Measurements from ENCODE around the gene CCNF. TPM values are rescaled to one million over a fixed set of nuclear protein-coding genes. Genes with fewer than 3 reads are reported as not detected.
"Not testable (repeated sequence)": the region's sequence is repeated elsewhere in the genome, so short reads cannot be mapped to it uniquely, and the experiment has no call there.

The CCNF gene, protein sequence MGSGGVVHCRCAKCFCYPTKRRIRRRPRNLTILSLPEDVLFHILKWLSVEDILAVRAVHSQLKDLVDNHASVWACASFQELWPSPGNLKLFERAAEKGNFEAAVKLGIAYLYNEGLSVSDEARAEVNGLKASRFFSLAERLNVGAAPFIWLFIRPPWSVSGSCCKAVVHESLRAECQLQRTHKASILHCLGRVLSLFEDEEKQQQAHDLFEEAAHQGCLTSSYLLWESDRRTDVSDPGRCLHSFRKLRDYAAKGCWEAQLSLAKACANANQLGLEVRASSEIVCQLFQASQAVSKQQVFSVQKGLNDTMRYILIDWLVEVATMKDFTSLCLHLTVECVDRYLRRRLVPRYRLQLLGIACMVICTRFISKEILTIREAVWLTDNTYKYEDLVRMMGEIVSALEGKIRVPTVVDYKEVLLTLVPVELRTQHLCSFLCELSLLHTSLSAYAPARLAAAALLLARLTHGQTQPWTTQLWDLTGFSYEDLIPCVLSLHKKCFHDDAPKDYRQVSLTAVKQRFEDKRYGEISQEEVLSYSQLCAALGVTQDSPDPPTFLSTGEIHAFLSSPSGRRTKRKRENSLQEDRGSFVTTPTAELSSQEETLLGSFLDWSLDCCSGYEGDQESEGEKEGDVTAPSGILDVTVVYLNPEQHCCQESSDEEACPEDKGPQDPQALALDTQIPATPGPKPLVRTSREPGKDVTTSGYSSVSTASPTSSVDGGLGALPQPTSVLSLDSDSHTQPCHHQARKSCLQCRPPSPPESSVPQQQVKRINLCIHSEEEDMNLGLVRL
- total RNA-seq (10 to 100 TPM in 1 of 5 experiments, 1 to 10 TPM in 4; 2.6 to 50.1 (median 3.4) TPM), polyA plus RNA-seq (1 to 10 TPM in 1 of 2 donors, under 1 TPM in 1; 0.41 to 5.9 TPM), total RNA-seq (6.6 reads per million, percentile 28 among the genes with 10 or more reads in this experiment)

DNA sequence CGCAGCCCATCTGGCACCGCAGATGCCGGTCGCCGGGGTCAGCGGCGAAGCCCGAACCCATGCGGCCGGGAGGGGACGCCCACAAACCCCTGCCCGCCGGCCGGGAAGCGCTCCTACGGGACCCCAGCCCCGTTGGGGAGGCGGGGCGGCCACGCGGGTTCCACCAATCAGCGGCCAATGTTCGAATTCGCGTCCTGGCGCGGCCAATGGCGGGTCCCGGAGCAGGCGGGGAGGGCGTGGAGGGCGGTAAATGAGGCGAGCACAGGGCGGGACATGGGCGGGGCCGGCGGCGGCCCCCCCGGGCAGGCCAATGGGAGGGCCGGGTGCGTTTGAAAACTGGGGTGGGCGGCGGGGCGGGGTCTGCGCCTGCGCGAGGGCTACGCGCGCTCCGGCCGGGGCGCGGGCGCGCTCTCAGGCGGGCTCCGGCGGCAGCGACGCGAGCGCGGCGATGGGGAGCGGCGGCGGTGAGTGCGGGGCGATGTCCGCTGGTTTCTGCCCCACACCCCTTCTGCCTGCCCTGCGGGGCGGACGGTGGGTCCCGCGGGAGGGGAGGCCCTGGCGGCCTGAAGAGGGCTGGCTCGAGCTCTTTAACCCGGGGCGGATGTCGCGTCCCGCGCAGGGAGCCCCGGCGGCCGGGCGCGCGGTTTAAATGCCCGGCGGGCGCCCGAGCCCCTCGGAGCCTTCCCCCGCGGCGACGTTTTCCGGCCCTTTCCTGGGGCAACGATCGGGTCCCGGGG is at the start of gene CCNF:
CCNF (plus strand) TSS at position 414 of the 737 bp plus-strand sequence; CDS start at position 449, 35 bp downstream.
- Histone ChIP-seq H3K27me3 (ENCODE audit: control insufficient read depth in 2 of 2, insufficient read depth in 2 of 2, low read length in 2 of 2) (no peaks in the 10 kb centered on the region), H3K4me1 (ENCODE audit: control insufficient read depth in 2 of 2, insufficient read depth in 2 of 2, low read length in 2 of 2) (peaks cover 5 to 10% of the 10 kb centered on the region in 2 donors), H3K4me3 (ENCODE audit: low read length) (peak within 1 kb of the TSS; percentile 83), H3K36me3 (ENCODE audit: control insufficient read depth in 2 of 3, insufficient read depth in 3 of 3, low read length in 3 of 3) (peaks cover 0 to 5% (median 0%) of the 10 kb centered on the region in 3 experiments), H3K9me3 (ENCODE audit: control insufficient read depth in 2 of 3, low read length in 3 of 3) (no peaks in the 10 kb centered on the region), H3K27ac (ENCODE audit: low read depth, low read length) (peak within 1 kb of the TSS; percentile 68)
- DNase-seq (peak; percentile 87 to 98 (median 92)), ATAC-seq (peak; percentile 99)
- H3K9me3 Mint-ChIP-seq, result no peaks in the 10 kb centered on the region
- intact Hi-C loops (cut with micrococcal nuclease), result loop anchor here (1.0 to 5.0 kb wide), 17 partner anchors 14 to 708 kb away; partner anchors contain the start of genes ABCA3 (in 2 of the 2), E4F1 (in 2 of the 2), RNPS1 (in 2 of the 2) and TEDC2 (in 2 of the 2)
- H3K4me1 Mint-ChIP-seq, result peaks cover 12 to 38% (median 19%) of the 10 kb centered on the region in 7 donors
- no peaks in the 10 kb centered on the region for H3K27me3 Mint-ChIP-seq
- H3K4me3 Mint-ChIP-seq, result peak within 1 kb of the TSS; percentile 81 to 97 (median 88)
- POLR2A ChIA-PET, result interaction anchor here (0.8 to 1.5 kb wide), 4 partner anchors 15 to 234 kb away, joined by 3 to 4 read pairs (median 4); no protein-coding TSS in a partner anchor
- peak within 1 kb of the TSS; percentile 11 to 88 (median 71) for H3K27ac Mint-ChIP-seq
- H3K36me3 Mint-ChIP-seq, result peaks cover 0 to 16% (median 4%) of the 10 kb centered on the region in 5 donors
- CTCF ChIA-PET, result interaction anchor here (1.1 to 1.9 kb wide), 4 partner anchors 12 to 72 kb away, joined by 3 to 6 read pairs (median 6); no protein-coding TSS in a partner anchor

DNA sequence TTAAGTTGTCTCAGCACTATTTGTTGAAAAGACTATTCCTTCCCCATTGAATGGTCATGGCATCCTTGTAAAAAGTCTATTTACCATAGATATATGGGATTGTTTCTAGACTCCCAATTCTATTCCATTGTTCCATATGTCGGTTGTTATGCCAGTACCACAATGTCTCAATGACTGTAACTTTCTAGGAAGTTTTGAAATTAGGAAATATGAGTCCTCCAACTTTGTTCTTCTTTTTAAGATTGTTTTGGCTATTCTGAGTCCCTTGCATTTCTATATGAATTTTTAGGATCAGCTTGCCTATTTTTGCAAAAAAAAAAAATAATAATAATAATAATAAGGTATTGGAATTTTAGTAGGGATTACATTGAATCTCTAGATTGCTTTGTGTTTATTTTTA is 45.7 kb upstream of the CCNF start:
- no peak overlapping the region for H3K27ac ChIP-seq (ENCODE audit: low read depth, low read length)
- Mint-ChIP-seq H3K36me3 (peaks cover 0 to 2% (median 0%) of the 10 kb centered on the region in 5 donors), H3K27me3 (peaks cover 0 to 21% (median 10%) of the 10 kb centered on the region in 5 donors), H3K9me3 (peaks cover 0 to 7% (median 2%) of the 10 kb centered on the region in 11 donors), H3K27ac (no peak overlapping the region), H3K4me1 (peaks cover 0 to 6% (median 0%) of the 10 kb centered on the region in 7 donors), H3K4me3 (no peak overlapping the region)
- no peaks in the 10 kb centered on the region for H3K36me3 ChIP-seq (ENCODE audit: control insufficient read depth in 2 of 3, insufficient read depth in 3 of 3, low read length in 3 of 3)
- ATAC-seq (no peak), DNase-seq (no peak)
- no peaks in the 10 kb centered on the region for H3K4me1 ChIP-seq (ENCODE audit: control insufficient read depth in 2 of 2, insufficient read depth in 2 of 2, low read length in 2 of 2)
- intact Hi-C loops (cut with micrococcal nuclease), result no loop called here
- no peaks in the 10 kb centered on the region for H3K9me3 ChIP-seq (ENCODE audit: control insufficient read depth in 2 of 3, low read length in 3 of 3)
- POLR2A ChIA-PET, result no interaction called here
- no peak overlapping the region for H3K4me3 ChIP-seq (ENCODE audit: low read length)
- no peaks in the 10 kb centered on the region for H3K27me3 ChIP-seq (ENCODE audit: control insufficient read depth in 2 of 2, insufficient read depth in 2 of 2, low read length in 2 of 2)
- CTCF ChIA-PET, result no interaction called here

DNA sequence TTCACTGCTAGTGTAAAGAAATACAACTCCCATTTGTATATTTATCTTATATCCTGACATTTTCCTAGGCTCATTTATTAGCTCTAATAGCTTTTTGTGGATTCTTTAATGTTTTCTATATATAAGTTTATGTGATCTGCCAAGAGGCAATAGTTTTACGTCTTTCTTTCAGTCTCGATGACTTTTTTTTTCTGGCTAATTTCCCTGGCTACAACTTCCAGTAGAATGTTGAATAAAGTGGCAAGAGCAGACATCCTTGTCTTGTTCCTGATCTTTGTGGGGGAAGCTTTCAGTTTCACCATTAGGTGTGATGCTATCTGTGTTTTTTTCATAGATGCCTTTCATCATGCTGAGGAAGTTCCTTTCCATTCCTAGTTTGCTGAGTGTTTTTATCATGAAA is 44.8 kb upstream of the CCNF start:
- CTCF ChIA-PET, result no interaction called here
- DNase-seq, result no peak
- Histone ChIP-seq H3K27me3 (ENCODE audit: control insufficient read depth in 2 of 2, insufficient read depth in 2 of 2, low read length in 2 of 2) (no peaks in the 10 kb centered on the region), H3K27ac (ENCODE audit: low read depth, low read length) (no peak overlapping the region), H3K4me1 (ENCODE audit: control insufficient read depth in 2 of 2, insufficient read depth in 2 of 2, low read length in 2 of 2) (no peaks in the 10 kb centered on the region), H3K4me3 (ENCODE audit: low read length) (no peak overlapping the region), H3K9me3 (ENCODE audit: control insufficient read depth in 2 of 3, low read length in 3 of 3) (peaks cover 0 to 5% (median 0%) of the 10 kb centered on the region in 3 experiments), H3K36me3 (ENCODE audit: control insufficient read depth in 2 of 3, insufficient read depth in 3 of 3, low read length in 3 of 3) (no peaks in the 10 kb centered on the region)
- Mint-ChIP-seq H3K4me1 (peaks cover 0 to 6% (median 0%) of the 10 kb centered on the region in 7 donors), H3K36me3 (peaks cover 0 to 3% (median 0%) of the 10 kb centered on the region in 5 donors), H3K4me3 (no peak overlapping the region), H3K27ac (no peak overlapping the region), H3K9me3 (peaks cover 0 to 13% (median 5%) of the 10 kb centered on the region in 11 donors), H3K27me3 (peaks cover 0 to 19% (median 10%) of the 10 kb centered on the region in 5 donors)
- ATAC-seq, result no peak
- intact Hi-C loops (cut with micrococcal nuclease), result no loop called here
- POLR2A ChIA-PET, result no interaction called here

GRCh38 chr16:2385190-2385836 is 43.9 kb upstream of the CCNF start:
- H3K36me3 Mint-ChIP-seq, result peaks cover 0 to 3% (median 0%) of the 10 kb centered on the region in 5 donors
- DNase-seq, result no peak
- intact Hi-C loops (cut with micrococcal nuclease), result no loop called here
- H3K4me3 Mint-ChIP-seq, result no peak overlapping the region
- H3K27me3 ChIP-seq (ENCODE audit: control insufficient read depth in 2 of 2, insufficient read depth in 2 of 2, low read length in 2 of 2), result no peaks in the 10 kb centered on the region
- no peaks in the 10 kb centered on the region for H3K36me3 ChIP-seq (ENCODE audit: control insufficient read depth in 2 of 3, insufficient read depth in 3 of 3, low read length in 3 of 3)
- ATAC-seq, result no peak
- no peaks in the 10 kb centered on the region for H3K4me1 ChIP-seq (ENCODE audit: control insufficient read depth in 2 of 2, insufficient read depth in 2 of 2, low read length in 2 of 2)
- peaks cover 0 to 5% (median 0%) of the 10 kb centered on the region in 3 experiments for H3K9me3 ChIP-seq (ENCODE audit: control insufficient read depth in 2 of 3, low read length in 3 of 3)
- H3K27me3 Mint-ChIP-seq, result peaks cover 0 to 19% (median 10%) of the 10 kb centered on the region in 5 donors
- CTCF ChIA-PET, result no interaction called here
- H3K4me1 Mint-ChIP-seq, result peaks cover 0 to 6% (median 0%) of the 10 kb centered on the region in 7 donors
- POLR2A ChIA-PET, result no interaction called here
- no peak overlapping the region for H3K27ac ChIP-seq (ENCODE audit: low read depth, low read length)
- H3K27ac Mint-ChIP-seq, result no peak overlapping the region
- H3K9me3 Mint-ChIP-seq, result peaks cover 0 to 13% (median 6%) of the 10 kb centered on the region in 11 donors
- no peak overlapping the region for H3K4me3 ChIP-seq (ENCODE audit: low read length)

DNA sequence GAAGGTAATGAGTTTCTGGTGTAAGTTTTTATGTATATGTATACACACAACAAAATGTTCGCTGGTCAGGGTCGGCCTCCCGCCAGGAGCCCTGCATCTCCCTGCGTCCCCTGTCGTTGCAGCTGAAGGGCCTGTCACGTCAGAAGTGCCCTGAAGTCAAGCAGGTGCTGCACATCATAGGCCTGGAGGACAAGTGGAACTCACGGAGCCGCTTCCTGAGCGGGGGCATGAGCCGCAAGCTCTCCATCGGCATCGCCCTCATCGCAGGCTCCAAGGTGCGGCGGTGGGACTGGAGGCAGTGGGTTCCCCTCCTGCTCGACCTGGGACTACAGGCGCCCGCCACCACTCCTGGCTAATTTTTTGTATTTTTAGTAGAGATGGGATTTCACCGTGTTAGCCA is 43.3 kb upstream of the CCNF start:
- ATAC-seq; H3K36me3 Mint-ChIP-seq; H3K36me3 ChIP-seq (ENCODE audit: control insufficient read depth in 2 of 3, insufficient read depth in 3 of 3, low read length in 3 of 3); H3K27ac ChIP-seq (ENCODE audit: low read depth, low read length); CTCF ChIA-PET; POLR2A ChIA-PET; H3K4me3 ChIP-seq (ENCODE audit: low read length); H3K4me1 Mint-ChIP-seq; H3K27me3 ChIP-seq (ENCODE audit: control insufficient read depth in 2 of 2, insufficient read depth in 2 of 2, low read length in 2 of 2); H3K4me3 Mint-ChIP-seq; H3K9me3 ChIP-seq (ENCODE audit: control insufficient read depth in 2 of 3, low read length in 3 of 3); intact Hi-C loops (cut with micrococcal nuclease); DNase-seq; H3K27ac Mint-ChIP-seq; H3K4me1 ChIP-seq (ENCODE audit: control insufficient read depth in 2 of 2, insufficient read depth in 2 of 2, low read length in 2 of 2): not testable (repeated sequence)
- peaks cover 0 to 16% (median 10%) of the 10 kb centered on the region in 5 donors for H3K27me3 Mint-ChIP-seq
- peaks cover 0 to 13% (median 6%) of the 10 kb centered on the region in 11 donors for H3K9me3 Mint-ChIP-seq

All from naive thymus-derived CD4-positive, alpha-beta T cell (primary cell).